Endodermal cell (in vitro differentiated cells): ENCODE measurements around the gene ABCA13. TPM values are rescaled to one million over a fixed set of nuclear protein-coding genes. Genes with fewer than 3 reads are reported as not detected.
A peak's percentile ranks its signal among the peaks of the same experiment; 100 is the strongest.

Experiments
- DNase-seq: peaks from one replicate; pipeline ENCODE4 v3.0.0-alpha.2; 2017
- H3K27ac ChIP-seq: 2 replicates; pipeline ENCODE4 v1.5.1; 2013; ENCODE audit warnings: mild to moderate bottlenecking, low read depth, low read length, moderate library complexity
- H3K27me3 ChIP-seq: 2 replicates; pipeline ENCODE4 v1.6.1; 2013; ENCODE audit warnings: mild to moderate bottlenecking, low read length, moderate library complexity; ENCODE audit not compliant: insufficient read depth, control insufficient read depth, poor library complexity, severe bottlenecking
- H3K36me3 ChIP-seq: 2 replicates; pipeline ENCODE4 v1.7.0; 2013; ENCODE audit warnings: mild to moderate bottlenecking, low read length, moderate library complexity; ENCODE audit not compliant: control insufficient read depth, insufficient read depth
- H3K4me1 ChIP-seq: one replicate; pipeline ENCODE4 v1.7.0; 2013; ENCODE audit warnings: low read length; ENCODE audit not compliant: control insufficient read depth, insufficient read depth
- H3K4me3 ChIP-seq: 2 replicates; pipeline ENCODE4 v1.5.1; 2013; ENCODE audit warnings: mild to moderate bottlenecking, low read length, moderate library complexity
- H3K9ac ChIP-seq: 2 replicates; pipeline ENCODE4 v1.6.1; 2013; ENCODE audit warnings: mild to moderate bottlenecking, low read length, moderate library complexity; ENCODE audit not compliant: poor library complexity, severe bottlenecking; ENCODE audit errors: extremely low read depth
- H3K9me3 ChIP-seq: 2 replicates; pipeline ENCODE4 v1.6.1; 2013; ENCODE audit warnings: mild to moderate bottlenecking, low read length, moderate library complexity; ENCODE audit not compliant: control insufficient read depth
- H3K27ac Mint-ChIP-seq: 2 replicates; pipeline ENCODE4 v1.8.0; 2020; ENCODE audit warnings: mixed read lengths
- H3K27me3 Mint-ChIP-seq: 2 replicates; pipeline ENCODE4 v1.8.0; 2021; ENCODE audit warnings: mild to moderate bottlenecking, mixed read lengths; ENCODE audit not compliant: insufficient read depth
- H3K36me3 Mint-ChIP-seq: 2 replicates; pipeline ENCODE4 v1.8.0; 2020; ENCODE audit warnings: low read depth, mixed read lengths
- H3K4me1 Mint-ChIP-seq: 2 replicates; pipeline ENCODE4 v1.8.0; 2020; ENCODE audit warnings: mixed read lengths
- H3K4me3 Mint-ChIP-seq: 2 replicates; pipeline ENCODE4 v1.8.0; 2020; ENCODE audit warnings: mild to moderate bottlenecking, moderate library complexity, mixed read lengths
- H3K9me3 Mint-ChIP-seq: 2 replicates; pipeline ENCODE4 v1.8.0; 2020; ENCODE audit warnings: mild to moderate bottlenecking, mixed read lengths
- CTCF ChIP-seq: fragments of 200-600 bp; sonication (generic); conservative IDR thresholded peaks from 2 replicates; pipeline ENCODE4 v1.5.0; 2021; ENCODE audit warnings: antibody characterized with exemption, mild to moderate bottlenecking
- WGBS, 2 experiments: methylation state at CpG; one replicate each; pipeline versions ENCODE4 v1.1.5 to v1.1.7; 2013; ENCODE audit warnings: missing lambda C conversion rate in 2 of 2, mixed read lengths in 1 of 2; ENCODE audit not compliant: insufficient coverage in 1 of 2, insufficient read length in 1 of 2; 5-methylcytosine and 5-hydroxymethylcytosine counted together
- total RNA-seq, 2 donors: library from RNA; stranded (reverse); fragmentation: NEBNext Ultra II Directional in 1 of 2; extraction: Animal tissue kit (Norgen Biotek cat#: 25700) in 1 of 2; gene quantifications; 2 replicates in 1 of 2; 3 replicates in 1 of 2; pipeline ENCODE4 v1.2.1, GENCODE V29; 2021

Gene ABCA13
- total RNA-seq, 2 donors from 2014 or later, result 0.04 to 0.11 TPM

- no peaks in the 10 kb centered on the region for H3K9me3 Mint-ChIP-seq
- no peak overlapping the region for H3K27ac Mint-ChIP-seq
- no peak overlapping the region for H3K9ac ChIP-seq
- no peak overlapping the region for H3K27ac ChIP-seq
- WGBS, 2 experiments, result 86 to 95% methylated on average over 3 of the region's 3 CpGs
- H3K4me1 Mint-ChIP-seq, result no peaks in the 10 kb centered on the region
- H3K4me1 ChIP-seq, result no peaks in the 10 kb centered on the region
- H3K9me3 ChIP-seq, result no peaks in the 10 kb centered on the region
- no peak overlapping the region for H3K4me3 Mint-ChIP-seq
- H3K27me3 ChIP-seq, result no peaks in the 10 kb centered on the region
- H3K36me3 Mint-ChIP-seq, result no peaks in the 10 kb centered on the region
- H3K27me3 Mint-ChIP-seq, result no peaks in the 10 kb centered on the region
- no peak for TF ChIP-seq CTCF
- no peak overlapping the region for H3K4me3 ChIP-seq
- no peak for DNase-seq
- no peaks in the 10 kb centered on the region for H3K36me3 ChIP-seq
Measured at GRCh38 chr7:48316768-48317167, 145.5 kb downstream of the ABCA13 start.

GRCh38 chr7:48317360-48317759, 146.1 kb downstream of the ABCA13 start:
- no peaks in the 10 kb centered on the region for H3K9me3 Mint-ChIP-seq
- no peak overlapping the region for H3K27ac ChIP-seq
- no peak for DNase-seq
- H3K27ac Mint-ChIP-seq, result peak overlapping the region; percentile 56
- H3K36me3 Mint-ChIP-seq, result no peaks in the 10 kb centered on the region
- H3K9ac ChIP-seq, result no peak overlapping the region
- no peaks in the 10 kb centered on the region for H3K36me3 ChIP-seq
- H3K27me3 ChIP-seq, result no peaks in the 10 kb centered on the region
- no peak for TF ChIP-seq CTCF
- H3K27me3 Mint-ChIP-seq, result no peaks in the 10 kb centered on the region
- peaks cover 3% of the 10 kb centered on the region for H3K4me1 Mint-ChIP-seq
- no peak overlapping the region for H3K4me3 Mint-ChIP-seq
- H3K4me1 ChIP-seq, result no peaks in the 10 kb centered on the region
- H3K4me3 ChIP-seq, result no peak overlapping the region
- H3K9me3 ChIP-seq, result no peaks in the 10 kb centered on the region
- WGBS, 2 experiments, result 94 to 100% methylated on average over 1 to 3 of the region's 3 CpGs

- H3K27ac Mint-ChIP-seq, result no peak overlapping the region
- peaks cover 14% of the 10 kb centered on the region for H3K9me3 Mint-ChIP-seq
- Histone ChIP-seq H3K27me3 (no peaks in the 10 kb centered on the region), H3K9me3 (peaks cover 9% of the 10 kb centered on the region), H3K36me3 (no peaks in the 10 kb centered on the region), H3K4me3 (no peak overlapping the region), H3K9ac (no peak overlapping the region), H3K27ac (no peak overlapping the region), H3K4me1 (no peaks in the 10 kb centered on the region)
- DNase-seq, result no peak
- no peaks in the 10 kb centered on the region for H3K36me3 Mint-ChIP-seq
- no peaks in the 10 kb centered on the region for H3K27me3 Mint-ChIP-seq
- H3K4me1 Mint-ChIP-seq, result peaks cover 9% of the 10 kb centered on the region
- 95% methylated on average over 8 of the region's 8 CpGs; no CpG with 5 or more reads in 1 of the 2 experiments for WGBS, 2 experiments
- no peak overlapping the region for H3K4me3 Mint-ChIP-seq
- TF ChIP-seq CTCF, result no peak
Measured at GRCh38 chr7:48321319-48322010, 150.2 kb downstream of the ABCA13 start.
